Type B pancreatic cell (in vitro differentiated cells): ENCODE results near the gene SURF4. TPM values are rescaled to one million over a fixed set of nuclear protein-coding genes. Genes with fewer than 3 reads are reported as not detected.

Experiments used
- DNase-seq: peaks from one replicate; pipeline ENCODE4 v3.0.0; 2021; ENCODE audit warnings: mixed read lengths; ENCODE audit not compliant: unreplicated experiment; ENCODE audit errors: extremely low spot score
- H3K27ac Mint-ChIP-seq: 2 replicates; pipeline ENCODE4 v1.8.0; 2021; ENCODE audit warnings: mild to moderate bottlenecking, mixed read lengths
- H3K27me3 Mint-ChIP-seq: 2 replicates; pipeline ENCODE4 v1.8.0; 2021; ENCODE audit warnings: mixed read lengths
- H3K36me3 Mint-ChIP-seq: 2 replicates; pipeline ENCODE4 v1.8.0; 2021; ENCODE audit warnings: mixed read lengths
- H3K4me1 Mint-ChIP-seq: one replicate; pipeline ENCODE4 v1.8.0; 2021; ENCODE audit warnings: mixed read lengths; ENCODE audit not compliant: unreplicated experiment
- H3K4me3 Mint-ChIP-seq: 2 replicates; pipeline ENCODE4 v1.8.0; 2021; ENCODE audit warnings: mild to moderate bottlenecking, mixed read lengths
- H3K9me3 Mint-ChIP-seq: 2 replicates; pipeline ENCODE4 v1.8.0; 2021; ENCODE audit warnings: mixed read lengths
- CTCF ChIP-seq: fragments of 200-600 bp; sonication (generic); conservative IDR thresholded peaks from 2 replicates; pipeline ENCODE4 v1.5.0; 2021; ENCODE audit warnings: antibody characterized with exemption, mild to moderate bottlenecking
- total RNA-seq: library from RNA; stranded (reverse); gene quantifications from 2 replicates; pipeline ENCODE4 v1.2.1, GENCODE V29; 2021; ENCODE audit warnings: low replicate concordance

The SURF4 gene
- total RNA-seq, 1 donor from 2014 or later: 173 TPM

GRCh38 chr9:133347985-133348717 lies 27.7 kb downstream of the SURF4 start, which contains the start of the genes MED22 and RPL7A:
Gene MED22 (minus strand): TSS chr9:133348131. CDS start chr9:133346662, 1,469 bp downstream.
Gene RPL7A (plus strand): TSS chr9:133348218. CDS start chr9:133348244, 26 bp downstream.
- Mint-ChIP-seq H3K4me1 (peaks cover 22% of the 10 kb centered on the region), H3K4me3 (peak within 1 kb of the TSS; percentile 100), H3K27ac (peak within 1 kb of the TSS; percentile 99), H3K9me3 (no peaks in the 10 kb centered on the region), H3K36me3 (peaks cover 31% of the 10 kb centered on the region), H3K27me3 (no peaks in the 10 kb centered on the region)
- peak; percentile 91 for DNase-seq
- TF ChIP-seq CTCF: no peak

GRCh38 chr9:133347515-133347984 lies 28.3 kb downstream of the SURF4 start:
- peak; percentile 18 for TF ChIP-seq CTCF
- peaks cover 22% of the 10 kb centered on the region for H3K4me1 Mint-ChIP-seq
- no peaks in the 10 kb centered on the region for H3K27me3 Mint-ChIP-seq
- H3K27ac Mint-ChIP-seq: peak overlapping the region; percentile 99
- peaks cover 31% of the 10 kb centered on the region for H3K36me3 Mint-ChIP-seq
- DNase-seq: no peak
- peak overlapping the region; percentile 100 for H3K4me3 Mint-ChIP-seq
- H3K9me3 Mint-ChIP-seq: no peaks in the 10 kb centered on the region

- H3K9me3 Mint-ChIP-seq: no peaks in the 10 kb centered on the region
- no peaks in the 10 kb centered on the region for H3K27me3 Mint-ChIP-seq
- peak overlapping the region; percentile 85 for H3K27ac Mint-ChIP-seq
- no peak for TF ChIP-seq CTCF
- H3K4me3 Mint-ChIP-seq: peak overlapping the region; percentile 100
- no peak for DNase-seq
- H3K36me3 Mint-ChIP-seq: peaks cover 28% of the 10 kb centered on the region
- H3K4me1 Mint-ChIP-seq: peaks cover 22% of the 10 kb centered on the region
Observed at GRCh38 chr9:133346021-133346785, 29.7 kb downstream of the SURF4 start.

GRCh38 chr9:133345596-133345995 lies 30.3 kb downstream of the SURF4 start:
- DNase-seq: no peak
- Mint-ChIP-seq H3K9me3 (no peaks in the 10 kb centered on the region), H3K27me3 (no peaks in the 10 kb centered on the region), H3K36me3 (peaks cover 28% of the 10 kb centered on the region), H3K4me3 (no peak overlapping the region), H3K27ac (no peak overlapping the region), H3K4me1 (peaks cover 22% of the 10 kb centered on the region)
- no peak for TF ChIP-seq CTCF

GRCh38 chr9:133344979-133345378 lies 30.9 kb downstream of the SURF4 start:
- Mint-ChIP-seq H3K27me3 (no peaks in the 10 kb centered on the region), H3K4me1 (peaks cover 22% of the 10 kb centered on the region), H3K36me3 (peaks cover 23% of the 10 kb centered on the region), H3K4me3 (no peak overlapping the region), H3K9me3 (no peaks in the 10 kb centered on the region), H3K27ac (no peak overlapping the region)
- TF ChIP-seq CTCF: no peak
- no peak for DNase-seq
